CD4-positive, alpha-beta T cell treated with Interleukin-6 for 4 hours (primary cell): ENCODE measurements around the gene HTR3D.
A peak's percentile ranks its signal among the peaks of the same experiment; 100 is the strongest.
"Not testable (repeated sequence)": the region's sequence is repeated elsewhere in the genome, so short reads cannot be mapped to it uniquely, and the experiment has no call there.

Experiments used
- DNase-seq: peaks from one replicate; pipeline ENCODE4 v3.0.0-alpha.2; 2020; ENCODE audit warnings: mixed read lengths

Gene HTR3D

GRCh38 chr3:184031187-184031792 is at the start of gene HTR3D:
TSS of gene HTR3D (plus strand) at chr3:184031742. CDS start at chr3:184031742, 0 bp downstream.
- no peak for DNase-seq

GRCh38 chr3:183981990-183982644 is 49.4 kb upstream of the HTR3D start:
- DNase-seq, result no peak

- no peak for DNase-seq
Measured at GRCh38 chr3:183984127-183984740, 47.3 kb upstream of the HTR3D start.

GRCh38 chr3:183984749-183985729 is 46.5 kb upstream of the HTR3D start:
- DNase-seq, result no peak

GRCh38 chr3:183987000-183987600 is 44.4 kb upstream of the HTR3D start:
- DNase-seq, result no peak

- no peak for DNase-seq
Measured at GRCh38 chr3:183988216-183988790, 43.2 kb upstream of the HTR3D start.

GRCh38 chr3:183991403-183991802 is 40.1 kb upstream of the HTR3D start:
- no peak for DNase-seq

- DNase-seq, result no peak
Measured at GRCh38 chr3:184001761-184002160, 29.8 kb upstream of the HTR3D start.

- no peak for DNase-seq
Measured at GRCh38 chr3:184002469-184002868, 29.1 kb upstream of the HTR3D start.

GRCh38 chr3:184003187-184003967 is 28.2 kb upstream of the HTR3D start:
- no peak for DNase-seq

GRCh38 chr3:184004476-184004875 is 27.1 kb upstream of the HTR3D start:
- DNase-seq, result no peak

GRCh38 chr3:184005941-184006507 is 25.5 kb upstream of the HTR3D start:
- peak; percentile 28 for DNase-seq

GRCh38 chr3:184007143-184007813 is 24.3 kb upstream of the HTR3D start:
- not testable (repeated sequence) for DNase-seq

- no peak for DNase-seq
Measured at GRCh38 chr3:184008161-184008560, 23.4 kb upstream of the HTR3D start.

- no peak for DNase-seq
Measured at GRCh38 chr3:184011230-184011876, 20.2 kb upstream of the HTR3D start.

- DNase-seq, result no peak
Measured at GRCh38 chr3:184011937-184012889, 19.3 kb upstream of the HTR3D start.

GRCh38 chr3:184015381-184016019 is 16.0 kb upstream of the HTR3D start:
- no peak for DNase-seq

- no peak for DNase-seq
Measured at GRCh38 chr3:184016169-184016570, 15.4 kb upstream of the HTR3D start.
